NCI-H2196 (cell line): Measurements from ENCODE around the gene PDHX.
"Not testable (repeated sequence)": the region's sequence is repeated elsewhere in the genome, so short reads cannot be mapped to it uniquely, and the experiment has no call there.

Experiments used
- DNase-seq: peaks from one replicate; lab custom pipeline; 2025; ENCODE audit not compliant: unreplicated experiment; lab: John Stamatoyannopoulos, UW

Gene PDHX

GRCh38 chr11:35014346-35014745 is 97.9 kb downstream of the PDHX start:
- no peak for DNase-seq

- no peak for DNase-seq
These were observed 99.4 kb downstream of the PDHX start for GRCh38 chr11:35015621-35016387.

- DNase-seq, result no peak
These were observed 100.5 kb downstream of the PDHX start for GRCh38 chr11:35016916-35017315.

GRCh38 chr11:35017528-35018342 is 101.3 kb downstream of the PDHX start:
- no peak for DNase-seq

- no peak for DNase-seq
These were observed 105.2 kb downstream of the PDHX start for GRCh38 chr11:35021589-35021988.

GRCh38 chr11:35023940-35024339 is 107.5 kb downstream of the PDHX start:
- DNase-seq, result not testable (repeated sequence)

GRCh38 chr11:35028007-35028406 is 111.6 kb downstream of the PDHX start:
- not testable (repeated sequence) for DNase-seq

- no peak for DNase-seq
These were observed 113.7 kb downstream of the PDHX start for GRCh38 chr11:35029979-35030682.

GRCh38 chr11:35030716-35031213 is 114.3 kb downstream of the PDHX start:
- DNase-seq, result no peak

GRCh38 chr11:35031346-35031745 is 114.9 kb downstream of the PDHX start:
- no peak for DNase-seq

GRCh38 chr11:35031867-35032266 is 115.4 kb downstream of the PDHX start:
- DNase-seq, result no peak

- DNase-seq, result no peak
These were observed 116.6 kb downstream of the PDHX start for GRCh38 chr11:35033011-35033410.

GRCh38 chr11:35034401-35034800 is 118.0 kb downstream of the PDHX start:
- DNase-seq, result no peak

GRCh38 chr11:35035894-35036408 is 119.5 kb downstream of the PDHX start:
- no peak for DNase-seq

- DNase-seq, result no peak
These were observed 120.2 kb downstream of the PDHX start for GRCh38 chr11:35036639-35037038.

GRCh38 chr11:35038211-35038928 is 122.0 kb downstream of the PDHX start:
- no peak for DNase-seq

- DNase-seq, result no peak
These were observed 122.7 kb downstream of the PDHX start for GRCh38 chr11:35039076-35039475.

GRCh38 chr11:35040221-35040942 is 124.0 kb downstream of the PDHX start:
- no peak for DNase-seq

GRCh38 chr11:35041070-35041554 is 124.7 kb downstream of the PDHX start:
- DNase-seq, result no peak

- no peak for DNase-seq
These were observed 125.8 kb downstream of the PDHX start for GRCh38 chr11:35042224-35042623.
